MM.1S (cell line): ENCODE results near the gene ZFHX3.

Source experiments
- EZH2 ChIP-seq: fragments of 300-600 bp; sonication (generic); optimal IDR thresholded peaks from 2 replicates; pipeline ENCODE3; 2017; ENCODE audit warnings: low read depth, mild to moderate bottlenecking, antibody characterized with exemption, low read length, mixed read lengths
- TF ChIP-seq, protein P1 (sequence below): fragments of 300-600 bp; sonication (generic); IDR thresholded peaks from 2 replicates; pipeline ENCODE4 v1.5.1; 2016; ENCODE audit warnings: antibody characterized with exemption, low read length, mixed read lengths

DNA sequence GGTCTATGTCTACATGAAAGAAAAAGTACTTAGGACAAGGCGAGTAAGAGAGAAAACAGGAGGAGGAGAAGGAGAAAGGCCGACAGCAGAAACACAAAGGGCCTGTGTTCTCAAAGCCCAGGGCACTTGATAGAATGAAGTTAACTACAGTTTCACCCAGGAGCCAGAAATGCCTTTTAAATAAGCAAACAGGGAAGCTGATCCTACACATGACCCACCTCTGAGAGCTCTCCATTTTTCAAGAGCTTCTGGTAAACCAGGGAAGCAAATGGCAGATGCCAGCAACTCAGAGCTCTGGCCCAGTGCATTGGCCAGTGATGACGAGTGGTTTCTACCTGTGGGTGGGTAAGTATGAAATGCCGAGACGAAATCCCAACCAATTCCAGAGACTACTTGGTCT is 163.4 kb downstream of the ZFHX3 start:
- TF ChIP-seq, protein P1, sequence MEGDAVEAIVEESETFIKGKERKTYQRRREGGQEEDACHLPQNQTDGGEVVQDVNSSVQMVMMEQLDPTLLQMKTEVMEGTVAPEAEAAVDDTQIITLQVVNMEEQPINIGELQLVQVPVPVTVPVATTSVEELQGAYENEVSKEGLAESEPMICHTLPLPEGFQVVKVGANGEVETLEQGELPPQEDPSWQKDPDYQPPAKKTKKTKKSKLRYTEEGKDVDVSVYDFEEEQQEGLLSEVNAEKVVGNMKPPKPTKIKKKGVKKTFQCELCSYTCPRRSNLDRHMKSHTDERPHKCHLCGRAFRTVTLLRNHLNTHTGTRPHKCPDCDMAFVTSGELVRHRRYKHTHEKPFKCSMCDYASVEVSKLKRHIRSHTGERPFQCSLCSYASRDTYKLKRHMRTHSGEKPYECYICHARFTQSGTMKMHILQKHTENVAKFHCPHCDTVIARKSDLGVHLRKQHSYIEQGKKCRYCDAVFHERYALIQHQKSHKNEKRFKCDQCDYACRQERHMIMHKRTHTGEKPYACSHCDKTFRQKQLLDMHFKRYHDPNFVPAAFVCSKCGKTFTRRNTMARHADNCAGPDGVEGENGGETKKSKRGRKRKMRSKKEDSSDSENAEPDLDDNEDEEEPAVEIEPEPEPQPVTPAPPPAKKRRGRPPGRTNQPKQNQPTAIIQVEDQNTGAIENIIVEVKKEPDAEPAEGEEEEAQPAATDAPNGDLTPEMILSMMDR, result no peak
- no peak for TF ChIP-seq EZH2
